Endodermal cell (in vitro differentiated cells): ENCODE data around the gene TRAF3IP1. TPM values are rescaled to one million over a fixed set of nuclear protein-coding genes. Genes with fewer than 3 reads are reported as not detected.
A peak's percentile ranks its signal among the peaks of the same experiment; 100 is the strongest.

Source experiments
- DNase-seq: peaks from one replicate; pipeline ENCODE4 v3.0.0-alpha.2; 2017
- H3K27ac ChIP-seq: 2 replicates; pipeline ENCODE4 v1.5.1; 2013; ENCODE audit warnings: mild to moderate bottlenecking, low read depth, low read length, moderate library complexity
- H3K27me3 ChIP-seq: 2 replicates; pipeline ENCODE4 v1.6.1; 2013; ENCODE audit warnings: mild to moderate bottlenecking, low read length, moderate library complexity; ENCODE audit not compliant: insufficient read depth, control insufficient read depth, poor library complexity, severe bottlenecking
- H3K36me3 ChIP-seq: 2 replicates; pipeline ENCODE4 v1.7.0; 2013; ENCODE audit warnings: mild to moderate bottlenecking, low read length, moderate library complexity; ENCODE audit not compliant: control insufficient read depth, insufficient read depth
- H3K4me1 ChIP-seq: one replicate; pipeline ENCODE4 v1.7.0; 2013; ENCODE audit warnings: low read length; ENCODE audit not compliant: control insufficient read depth, insufficient read depth
- H3K4me3 ChIP-seq: 2 replicates; pipeline ENCODE4 v1.5.1; 2013; ENCODE audit warnings: mild to moderate bottlenecking, low read length, moderate library complexity
- H3K9ac ChIP-seq: 2 replicates; pipeline ENCODE4 v1.6.1; 2013; ENCODE audit warnings: mild to moderate bottlenecking, low read length, moderate library complexity; ENCODE audit not compliant: poor library complexity, severe bottlenecking; ENCODE audit errors: extremely low read depth
- H3K9me3 ChIP-seq: 2 replicates; pipeline ENCODE4 v1.6.1; 2013; ENCODE audit warnings: mild to moderate bottlenecking, low read length, moderate library complexity; ENCODE audit not compliant: control insufficient read depth
- H3K27ac Mint-ChIP-seq: 2 replicates; pipeline ENCODE4 v1.8.0; 2020; ENCODE audit warnings: mixed read lengths
- H3K27me3 Mint-ChIP-seq: 2 replicates; pipeline ENCODE4 v1.8.0; 2021; ENCODE audit warnings: mild to moderate bottlenecking, mixed read lengths; ENCODE audit not compliant: insufficient read depth
- H3K36me3 Mint-ChIP-seq: 2 replicates; pipeline ENCODE4 v1.8.0; 2020; ENCODE audit warnings: low read depth, mixed read lengths
- H3K4me1 Mint-ChIP-seq: 2 replicates; pipeline ENCODE4 v1.8.0; 2020; ENCODE audit warnings: mixed read lengths
- H3K4me3 Mint-ChIP-seq: 2 replicates; pipeline ENCODE4 v1.8.0; 2020; ENCODE audit warnings: mild to moderate bottlenecking, moderate library complexity, mixed read lengths
- H3K9me3 Mint-ChIP-seq: 2 replicates; pipeline ENCODE4 v1.8.0; 2020; ENCODE audit warnings: mild to moderate bottlenecking, mixed read lengths
- WGBS, 2 experiments: methylation state at CpG; one replicate each; pipeline versions ENCODE4 v1.1.5 to v1.1.7; 2013; ENCODE audit warnings: missing lambda C conversion rate in 2 of 2, mixed read lengths in 1 of 2; ENCODE audit not compliant: insufficient coverage in 1 of 2, insufficient read length in 1 of 2; 5-methylcytosine and 5-hydroxymethylcytosine counted together
- total RNA-seq, 2 donors: library from RNA; stranded (reverse); fragmentation: NEBNext Ultra II Directional in 1 of 2; extraction: Animal tissue kit (Norgen Biotek cat#: 25700) in 1 of 2; gene quantifications; 2 replicates in 1 of 2; 3 replicates in 1 of 2; pipeline ENCODE4 v1.2.1, GENCODE V29; 2021
- TF ChIP-seq, protein P1 (sequence below): fragments of 200-600 bp; sonication (generic); conservative IDR thresholded peaks from 2 replicates; pipeline ENCODE4 v1.5.0; 2021; ENCODE audit warnings: antibody characterized with exemption, mild to moderate bottlenecking

TRAF3IP1 gene
- total RNA-seq, 2 donors from 2014 or later: 21.9 to 28.3 TPM

DNA sequence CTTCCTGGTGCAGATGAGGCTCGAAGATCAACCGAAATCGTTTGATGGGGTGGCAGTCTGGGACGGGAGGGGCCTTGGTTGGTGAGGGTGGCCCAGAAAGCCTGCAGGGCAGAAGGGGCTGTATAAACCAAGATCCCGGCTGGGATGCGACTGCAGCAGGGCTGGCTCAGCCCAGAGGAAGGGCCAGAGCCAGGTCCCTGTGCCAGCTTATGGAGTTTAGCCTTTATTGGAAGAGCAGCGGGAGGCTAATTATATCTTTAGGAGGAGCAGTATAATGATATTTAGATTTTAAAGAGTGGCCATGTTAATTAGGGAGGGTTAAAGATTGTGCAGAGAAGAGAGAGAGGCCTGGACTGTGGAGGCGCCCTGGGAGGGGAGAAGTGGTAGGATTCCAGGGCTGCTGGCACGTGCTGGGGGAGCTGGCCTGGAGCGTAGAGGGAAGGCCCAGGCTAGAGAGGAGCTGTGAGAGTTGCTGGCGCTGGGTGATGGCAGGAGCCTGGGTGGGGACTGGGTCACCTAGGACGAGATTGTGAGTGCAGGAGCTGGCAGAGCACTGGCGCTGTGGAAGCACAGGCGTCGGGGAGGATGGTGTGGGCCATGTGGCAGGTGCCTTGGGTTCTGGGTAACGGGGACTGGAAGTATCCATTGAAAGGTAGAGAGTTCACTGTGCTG is 25.1 kb downstream of the TRAF3IP1 start:
- 93% methylated on average over 9 to 16 of the region's 16 CpGs for WGBS, 2 experiments
- Mint-ChIP-seq H3K27me3 (no peaks in the 10 kb centered on the region), H3K9me3 (no peaks in the 10 kb centered on the region), H3K4me3 (no peak overlapping the region), H3K36me3 (peaks cover 18% of the 10 kb centered on the region), H3K27ac (peak overlapping the region; percentile 64), H3K4me1 (no peaks in the 10 kb centered on the region)
- no peak overlapping the region for H3K4me3 ChIP-seq
- no peaks in the 10 kb centered on the region for H3K4me1 ChIP-seq
- no peak overlapping the region for H3K9ac ChIP-seq
- H3K36me3 ChIP-seq: peaks cover 27% of the 10 kb centered on the region
- H3K9me3 ChIP-seq: no peaks in the 10 kb centered on the region
- H3K27ac ChIP-seq: no peak overlapping the region
- H3K27me3 ChIP-seq: no peaks in the 10 kb centered on the region
- DNase-seq: no peak
- TF ChIP-seq, protein P1, sequence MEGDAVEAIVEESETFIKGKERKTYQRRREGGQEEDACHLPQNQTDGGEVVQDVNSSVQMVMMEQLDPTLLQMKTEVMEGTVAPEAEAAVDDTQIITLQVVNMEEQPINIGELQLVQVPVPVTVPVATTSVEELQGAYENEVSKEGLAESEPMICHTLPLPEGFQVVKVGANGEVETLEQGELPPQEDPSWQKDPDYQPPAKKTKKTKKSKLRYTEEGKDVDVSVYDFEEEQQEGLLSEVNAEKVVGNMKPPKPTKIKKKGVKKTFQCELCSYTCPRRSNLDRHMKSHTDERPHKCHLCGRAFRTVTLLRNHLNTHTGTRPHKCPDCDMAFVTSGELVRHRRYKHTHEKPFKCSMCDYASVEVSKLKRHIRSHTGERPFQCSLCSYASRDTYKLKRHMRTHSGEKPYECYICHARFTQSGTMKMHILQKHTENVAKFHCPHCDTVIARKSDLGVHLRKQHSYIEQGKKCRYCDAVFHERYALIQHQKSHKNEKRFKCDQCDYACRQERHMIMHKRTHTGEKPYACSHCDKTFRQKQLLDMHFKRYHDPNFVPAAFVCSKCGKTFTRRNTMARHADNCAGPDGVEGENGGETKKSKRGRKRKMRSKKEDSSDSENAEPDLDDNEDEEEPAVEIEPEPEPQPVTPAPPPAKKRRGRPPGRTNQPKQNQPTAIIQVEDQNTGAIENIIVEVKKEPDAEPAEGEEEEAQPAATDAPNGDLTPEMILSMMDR: no peak

DNA sequence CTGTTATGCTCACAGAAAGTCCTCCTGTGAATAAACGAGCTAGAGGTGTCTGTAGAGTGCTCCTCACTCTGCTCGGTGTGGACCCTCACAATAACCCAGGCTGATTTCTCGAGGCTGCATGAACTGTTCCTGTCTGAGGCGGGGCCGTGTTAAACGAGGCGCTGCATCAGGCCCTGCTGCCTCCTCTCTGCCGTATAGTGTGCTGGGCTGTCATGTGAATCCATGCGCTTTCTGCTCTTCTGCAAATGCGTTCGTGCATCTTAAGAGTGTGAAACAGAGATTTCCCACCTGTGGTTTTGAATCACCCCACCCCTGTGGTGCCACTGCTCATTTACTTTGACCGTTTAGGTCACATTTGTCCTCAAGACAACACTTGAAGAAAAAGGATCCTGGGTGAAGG is 26.2 kb downstream of the TRAF3IP1 start:
- Histone ChIP-seq H3K9ac (no peak overlapping the region), H3K27me3 (no peaks in the 10 kb centered on the region)

DNA sequence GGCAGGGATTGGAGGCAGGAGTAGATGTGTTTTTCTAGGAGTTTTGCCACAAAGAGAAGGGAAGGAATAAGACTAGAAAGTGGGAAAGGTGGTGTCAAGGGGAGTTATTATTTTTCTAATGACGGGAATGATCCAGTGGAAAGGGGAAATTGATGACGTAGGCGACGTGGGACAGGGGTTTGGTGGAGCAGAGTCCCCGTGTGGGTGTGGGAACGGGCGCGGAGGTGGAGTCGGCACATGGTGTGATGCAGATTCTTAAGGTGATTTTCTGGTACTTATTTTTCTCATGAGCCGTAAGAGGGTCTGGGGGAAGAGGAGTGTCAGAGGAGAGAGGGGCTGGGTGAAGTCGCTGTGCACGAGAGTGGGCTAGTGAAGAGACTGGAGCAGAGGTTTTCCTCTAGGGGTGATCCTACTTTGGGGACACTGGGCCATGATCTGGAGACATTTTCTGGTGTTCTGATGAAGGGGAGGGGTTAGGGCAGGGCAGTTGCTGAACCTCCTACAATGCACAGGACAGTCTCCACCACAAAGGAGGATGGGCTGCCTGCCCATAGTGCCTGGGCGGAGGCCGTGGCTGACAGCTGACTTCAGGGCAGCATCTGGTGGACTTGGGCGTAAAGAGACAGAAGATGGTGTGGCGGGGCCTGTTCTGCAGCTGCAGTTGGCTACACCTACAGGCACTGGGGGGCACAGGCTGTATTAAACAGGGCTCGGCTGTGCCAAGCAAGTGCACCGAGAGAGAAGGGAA is 30.0 kb downstream of the TRAF3IP1 start:
- no peaks in the 10 kb centered on the region for H3K9me3 Mint-ChIP-seq
- no peak overlapping the region for H3K27ac Mint-ChIP-seq
- peaks cover 41% of the 10 kb centered on the region for H3K36me3 ChIP-seq
- no peaks in the 10 kb centered on the region for H3K4me1 ChIP-seq
- no peak overlapping the region for H3K4me3 Mint-ChIP-seq
- no peaks in the 10 kb centered on the region for H3K9me3 ChIP-seq
- H3K36me3 Mint-ChIP-seq: peaks cover 32% of the 10 kb centered on the region
- TF ChIP-seq, protein P1: no peak
- DNase-seq: no peak
- no peak overlapping the region for H3K27ac ChIP-seq
- no peaks in the 10 kb centered on the region for H3K27me3 ChIP-seq
- no peaks in the 10 kb centered on the region for H3K27me3 Mint-ChIP-seq
- 96 to 97% methylated on average over 13 to 18 of the region's 18 CpGs for WGBS, 2 experiments
- H3K9ac ChIP-seq: no peak overlapping the region
- no peak overlapping the region for H3K4me3 ChIP-seq
- no peaks in the 10 kb centered on the region for H3K4me1 Mint-ChIP-seq

More for the DNA sequence above, 26.2 kb downstream of the TRAF3IP1 start:
- H3K36me3 ChIP-seq: peaks cover 26% of the 10 kb centered on the region
- 90 to 93% methylated on average over 11 to 12 of the region's 12 CpGs for WGBS, 2 experiments
- H3K9me3 Mint-ChIP-seq: no peaks in the 10 kb centered on the region
- no peak overlapping the region for H3K27ac Mint-ChIP-seq
- no peaks in the 10 kb centered on the region for H3K27me3 Mint-ChIP-seq
- H3K27ac ChIP-seq: no peak overlapping the region
- peaks cover 18% of the 10 kb centered on the region for H3K36me3 Mint-ChIP-seq
- H3K4me3 ChIP-seq: no peak overlapping the region
- TF ChIP-seq, protein P1: no peak
- H3K4me1 ChIP-seq: no peaks in the 10 kb centered on the region
- H3K9me3 ChIP-seq: no peaks in the 10 kb centered on the region
- no peak overlapping the region for H3K4me3 Mint-ChIP-seq
- DNase-seq: no peak
- no peaks in the 10 kb centered on the region for H3K4me1 Mint-ChIP-seq
